Epidermal melanocyte (primary cell): Measurements from ENCODE around the gene MUC2.

Experiments
- DNase-seq: peaks from one replicate; pipeline ENCODE4 v3.0.0; 2011; ENCODE audit warnings: low spot score; ENCODE audit not compliant: insufficient read length

Gene MUC2

DNA sequence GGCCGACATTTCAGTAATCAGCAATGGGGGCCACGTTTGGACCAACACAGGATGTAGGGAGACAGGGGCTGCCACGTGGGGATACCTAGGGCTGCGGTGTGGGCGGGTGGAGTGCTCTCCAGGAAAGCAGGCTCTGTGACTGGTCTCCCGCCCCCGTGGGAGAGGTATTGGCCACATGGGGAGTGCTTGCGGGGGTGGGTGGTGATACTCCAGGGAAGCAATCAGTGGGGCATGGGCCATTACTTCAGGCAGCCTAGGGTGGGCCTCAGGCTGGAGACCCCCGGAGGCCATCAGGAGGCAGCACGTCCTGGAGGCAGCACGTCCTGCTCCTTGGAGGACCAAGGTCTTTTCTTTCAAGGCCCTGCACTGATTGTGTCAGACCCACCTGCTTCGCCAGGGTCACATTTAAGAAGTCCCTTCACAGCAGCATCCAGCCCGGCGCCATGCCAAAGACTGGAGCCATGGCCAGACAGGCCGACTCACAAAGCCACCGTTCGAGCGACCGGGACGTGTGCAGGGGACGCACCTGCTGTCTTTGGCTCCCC lies 3.0 kb upstream of the MUC2 start:
- no peak for DNase-seq

DNA sequence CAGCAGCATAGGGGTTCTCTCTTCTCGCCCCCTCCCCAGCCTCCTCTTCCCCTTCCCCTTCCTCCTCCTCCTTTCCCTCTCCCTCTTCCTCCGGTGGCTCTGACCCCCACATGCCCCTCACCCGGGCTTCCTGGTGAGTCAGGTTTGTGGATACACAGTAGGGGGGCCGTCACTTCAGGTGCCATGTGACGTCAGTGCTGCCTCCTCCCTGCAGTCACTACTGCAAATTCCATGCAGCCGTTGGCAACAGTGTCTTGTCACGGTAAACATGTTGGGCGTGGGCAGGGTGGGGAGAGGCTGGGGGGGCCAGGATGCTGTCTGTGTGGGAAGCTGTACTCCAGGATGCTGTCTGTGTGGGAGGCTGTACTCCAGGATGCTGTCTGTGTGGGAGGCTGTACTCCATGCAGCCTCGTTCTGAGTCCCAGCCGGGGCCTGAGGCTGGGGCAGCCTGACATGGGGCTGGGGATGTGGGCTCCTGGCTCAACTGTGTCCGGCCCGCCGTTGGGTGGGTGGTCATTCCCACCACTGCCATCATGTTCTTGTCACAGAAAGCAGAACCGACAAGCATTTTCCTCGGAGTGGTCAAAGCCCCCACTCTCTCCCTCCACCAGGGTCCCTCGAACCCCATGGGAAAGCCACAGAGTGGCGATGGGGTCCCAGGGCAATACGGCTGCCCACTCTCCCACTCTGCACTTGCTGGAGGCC lies 2.4 kb upstream of the MUC2 start:
- DNase-seq, result no peak

DNA sequence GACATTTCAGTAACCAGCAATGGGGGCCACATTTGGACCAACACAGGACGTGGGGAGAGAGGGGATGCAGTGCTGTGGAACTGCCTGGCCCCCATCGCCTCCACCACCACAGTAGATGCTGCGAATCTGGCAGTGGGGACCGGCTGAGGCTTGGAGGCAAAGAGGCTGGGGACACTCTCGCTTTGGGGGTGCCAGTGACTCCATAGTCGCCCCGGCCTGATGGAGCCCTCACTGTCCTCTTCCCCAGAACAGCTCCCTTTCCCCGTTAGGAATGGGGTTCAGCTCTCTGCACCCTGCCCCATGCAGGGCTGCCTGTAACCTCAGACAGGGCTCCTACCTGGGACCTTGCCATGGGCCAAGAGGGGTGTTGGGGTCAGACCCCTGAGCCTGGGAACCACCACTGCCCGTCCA lies 1.8 kb upstream of the MUC2 start:
- no peak for DNase-seq

DNA sequence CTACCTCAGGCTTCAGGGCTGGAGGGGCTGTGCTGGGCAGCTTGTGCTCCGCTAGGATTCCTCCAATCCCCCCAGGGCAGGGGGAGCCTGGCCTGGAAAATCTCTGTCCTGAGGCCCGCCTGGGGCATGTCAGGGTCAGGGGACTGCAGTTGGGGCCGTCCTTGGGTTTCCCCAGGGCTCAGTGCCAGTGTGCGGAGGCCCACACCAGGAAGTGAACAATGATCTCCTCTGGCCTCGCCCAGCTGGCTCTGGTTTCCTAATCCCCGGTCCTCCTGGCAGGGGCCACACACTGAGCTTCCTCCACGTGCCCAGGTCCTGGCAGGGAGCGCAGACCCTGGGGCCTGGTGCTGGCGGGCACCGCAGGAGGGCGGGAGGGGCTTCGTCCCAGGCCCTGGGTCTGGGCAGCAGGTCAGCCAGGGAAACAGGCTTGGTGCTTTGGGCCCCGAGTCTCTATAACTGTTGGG lies 1.4 kb upstream of the MUC2 start:
- DNase-seq, result no peak

DNA sequence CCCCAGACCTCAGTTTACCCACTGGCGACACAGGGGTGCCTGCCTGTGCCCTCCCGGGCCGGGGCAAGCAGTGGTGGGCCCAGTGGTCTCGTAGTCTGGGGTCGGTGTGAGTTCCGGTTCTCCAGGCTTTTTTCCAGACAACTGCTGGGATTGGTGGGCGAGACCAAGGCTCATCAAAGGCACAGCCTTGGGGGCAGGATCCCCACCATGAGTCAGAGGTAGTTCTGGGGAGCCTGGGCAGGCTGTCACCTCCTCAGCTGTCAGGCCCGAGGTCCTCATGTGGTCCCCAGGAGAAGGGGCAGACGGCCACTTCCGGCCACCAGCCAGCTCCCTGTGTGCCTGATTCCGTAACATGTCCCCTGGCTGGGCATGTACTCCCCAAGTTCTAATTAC lies 827 bp upstream of the MUC2 start:
- DNase-seq, result no peak

DNA sequence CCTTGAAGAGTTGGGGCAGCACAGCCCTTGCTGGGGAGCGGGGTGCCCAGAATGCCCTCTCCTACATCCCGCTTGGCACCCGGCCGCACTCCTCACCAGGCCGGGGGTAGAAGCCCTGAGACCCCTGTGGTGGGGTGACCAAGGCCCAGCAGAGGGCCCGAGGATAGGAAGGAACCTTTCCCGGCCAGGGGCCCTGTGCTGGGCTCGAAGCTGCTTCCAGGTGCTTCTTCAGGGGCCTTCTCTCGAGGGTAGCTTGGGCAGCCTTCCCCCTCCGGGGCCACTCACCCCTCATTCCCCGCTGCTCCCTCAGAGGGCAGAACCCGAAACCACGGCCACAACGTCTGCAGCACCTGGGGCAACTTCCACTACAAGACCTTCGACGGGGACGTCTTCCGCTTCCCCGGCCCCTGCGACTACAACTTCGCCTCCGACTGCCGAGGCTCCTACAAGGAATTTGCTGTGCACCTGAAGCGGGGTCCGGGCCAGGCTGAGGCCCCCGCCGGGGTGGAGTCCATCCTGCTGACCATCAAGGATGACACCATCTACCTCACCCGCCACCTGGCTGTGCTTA lies 752 bp downstream of the MUC2 start:
- no peak for DNase-seq

DNA sequence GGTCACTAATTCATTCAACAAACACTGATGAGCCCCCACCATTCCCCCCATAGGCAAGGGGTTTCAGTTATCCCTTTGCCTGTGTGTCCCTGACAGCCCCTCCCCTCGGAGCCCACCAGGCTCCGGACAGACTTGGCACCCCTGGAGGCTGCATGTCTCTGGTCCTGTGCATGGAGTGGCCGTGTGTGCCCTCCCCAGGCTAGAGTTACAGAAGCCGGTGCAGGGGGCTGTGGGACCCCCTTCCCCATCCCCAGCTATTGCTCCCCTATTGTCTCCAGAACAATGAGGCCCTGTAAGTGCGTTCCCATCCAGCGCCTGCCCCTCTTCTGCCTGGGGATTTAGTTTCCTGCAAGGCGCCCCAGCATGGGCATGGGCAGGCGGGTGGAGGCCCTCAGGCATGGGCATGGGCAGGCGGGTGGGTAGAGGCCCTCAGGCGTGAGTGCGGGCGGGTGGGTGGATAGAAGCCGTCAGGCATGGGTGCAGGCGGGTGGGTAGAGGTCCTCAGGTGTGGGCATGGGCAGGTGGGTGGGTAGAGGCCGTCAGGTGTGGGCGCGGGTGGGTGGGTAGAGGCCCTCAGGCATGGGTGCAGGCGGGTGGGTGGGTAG lies 1.5 kb downstream of the MUC2 start:
- no peak for DNase-seq

DNA sequence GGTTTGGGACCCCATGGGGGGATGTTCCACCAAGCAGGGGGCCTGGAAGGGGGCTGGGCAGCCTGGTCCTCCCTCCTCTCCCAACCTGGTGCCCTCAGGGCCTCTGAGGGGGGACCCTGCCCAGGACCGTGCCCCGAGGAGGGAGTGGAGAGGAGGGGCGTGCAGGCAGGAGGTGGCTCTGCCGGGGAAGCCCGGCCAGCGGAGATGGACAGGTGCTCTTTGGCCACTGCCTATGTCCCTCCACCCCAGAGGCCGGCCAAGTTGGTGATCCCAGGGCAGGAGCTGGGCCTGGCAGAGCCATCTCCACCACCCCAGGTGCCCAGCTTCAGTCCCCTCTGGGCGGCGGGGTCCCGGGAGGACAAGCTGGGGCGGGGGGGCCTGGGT lies 2.4 kb downstream of the MUC2 start:
- DNase-seq, result no peak

DNA sequence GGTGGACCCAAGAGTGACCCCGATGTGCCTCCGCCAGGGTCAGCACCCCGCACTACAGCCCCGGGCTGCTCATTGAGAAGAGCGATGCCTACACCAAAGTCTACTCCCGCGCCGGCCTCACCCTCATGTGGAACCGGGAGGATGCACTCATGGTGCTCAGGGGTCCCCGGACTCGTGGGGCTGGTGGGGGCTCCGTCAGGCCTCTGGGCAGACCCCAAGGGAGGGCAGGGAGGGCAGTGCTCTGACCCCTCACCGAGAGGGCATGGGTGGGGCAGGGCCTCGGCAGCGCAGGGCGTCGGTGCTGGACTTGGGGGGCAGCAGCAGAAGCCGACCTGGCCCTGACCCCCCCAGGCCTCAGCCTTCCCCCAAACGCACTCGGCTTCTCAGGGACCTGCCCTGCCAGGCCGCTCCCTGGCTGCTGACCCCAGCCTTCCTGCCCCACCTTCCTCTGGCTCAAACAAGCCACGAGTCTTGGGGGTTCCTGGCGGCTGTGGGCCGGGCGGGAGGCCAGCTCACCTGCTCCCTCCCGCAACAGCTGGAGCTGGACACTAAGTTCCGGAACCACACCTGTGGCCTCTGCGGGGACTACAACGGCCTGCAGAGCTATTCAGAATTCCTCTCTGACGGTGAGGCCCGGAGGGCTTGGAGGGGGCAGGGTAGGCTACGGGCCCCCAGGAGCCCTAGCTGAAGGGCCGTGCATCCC lies 2.9 kb downstream of the MUC2 start:
- DNase-seq, result no peak

DNA sequence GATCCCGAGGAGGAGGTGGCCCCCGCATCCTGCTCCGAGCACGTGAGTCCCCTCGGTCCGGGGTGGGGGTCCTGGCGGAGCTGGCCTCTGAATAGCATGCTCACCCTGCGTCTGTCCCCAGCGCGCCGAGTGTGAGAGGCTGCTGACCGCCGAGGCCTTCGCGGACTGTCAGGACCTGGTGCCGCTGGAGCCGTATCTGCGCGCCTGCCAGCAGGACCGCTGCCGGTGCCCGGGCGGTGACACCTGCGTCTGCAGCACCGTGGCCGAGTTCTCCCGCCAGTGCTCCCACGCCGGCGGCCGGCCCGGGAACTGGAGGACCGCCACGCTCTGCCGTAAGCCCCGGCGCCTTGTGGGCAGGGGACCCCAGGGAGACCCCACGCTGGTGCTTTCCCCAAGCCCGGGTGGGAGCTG lies 3.5 kb downstream of the MUC2 start:
- DNase-seq, result no peak

DNA sequence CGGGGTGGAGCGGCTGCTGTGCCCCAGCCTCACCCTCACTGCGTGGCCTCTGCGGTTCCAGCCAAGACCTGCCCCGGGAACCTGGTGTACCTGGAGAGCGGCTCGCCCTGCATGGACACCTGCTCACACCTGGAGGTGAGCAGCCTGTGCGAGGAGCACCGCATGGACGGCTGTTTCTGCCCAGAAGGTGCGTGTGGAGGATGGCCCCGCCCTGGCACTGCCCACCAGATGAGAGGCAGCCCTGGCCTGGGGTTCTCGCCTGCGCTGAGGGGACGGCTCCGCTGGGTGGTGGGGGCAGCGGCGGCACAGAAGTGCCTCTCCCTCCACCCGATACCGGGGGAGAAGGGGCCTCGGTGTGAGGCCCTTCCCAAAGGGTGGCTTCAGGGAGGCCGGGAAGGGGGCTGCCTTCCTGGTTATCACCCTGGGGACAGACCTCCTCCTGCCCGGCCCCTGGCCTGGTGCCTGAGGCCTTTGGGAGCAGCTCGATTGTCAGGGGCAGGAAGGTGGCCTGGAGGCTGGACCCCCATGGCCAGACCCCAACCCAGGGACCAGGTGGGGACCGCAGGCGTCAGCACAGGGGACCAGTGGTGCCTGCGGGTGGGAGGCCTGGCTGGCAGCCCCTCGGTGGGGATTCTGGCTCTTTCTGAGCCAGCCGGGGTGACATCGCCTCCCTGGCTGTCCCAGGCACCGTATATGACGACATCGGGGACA lies 7.1 kb downstream of the MUC2 start:
- DNase-seq, result no peak

DNA sequence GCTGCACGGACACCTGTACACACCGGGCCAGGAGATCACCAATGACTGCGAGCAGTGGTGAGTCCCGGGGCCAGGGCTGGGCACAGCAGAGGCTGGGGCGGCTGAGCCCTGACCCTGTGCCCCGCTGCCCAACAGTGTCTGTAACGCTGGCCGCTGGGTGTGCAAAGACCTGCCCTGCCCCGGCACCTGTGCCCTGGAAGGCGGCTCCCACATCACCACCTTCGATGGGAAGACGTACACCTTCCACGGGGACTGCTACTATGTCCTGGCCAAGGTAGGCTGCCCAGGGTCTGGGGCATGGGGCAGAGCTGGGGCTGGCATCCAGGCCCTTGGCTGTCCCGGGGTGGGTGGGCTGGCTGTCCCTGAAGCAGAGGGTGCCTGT lies 7.7 kb downstream of the MUC2 start:
- DNase-seq, result no peak

DNA sequence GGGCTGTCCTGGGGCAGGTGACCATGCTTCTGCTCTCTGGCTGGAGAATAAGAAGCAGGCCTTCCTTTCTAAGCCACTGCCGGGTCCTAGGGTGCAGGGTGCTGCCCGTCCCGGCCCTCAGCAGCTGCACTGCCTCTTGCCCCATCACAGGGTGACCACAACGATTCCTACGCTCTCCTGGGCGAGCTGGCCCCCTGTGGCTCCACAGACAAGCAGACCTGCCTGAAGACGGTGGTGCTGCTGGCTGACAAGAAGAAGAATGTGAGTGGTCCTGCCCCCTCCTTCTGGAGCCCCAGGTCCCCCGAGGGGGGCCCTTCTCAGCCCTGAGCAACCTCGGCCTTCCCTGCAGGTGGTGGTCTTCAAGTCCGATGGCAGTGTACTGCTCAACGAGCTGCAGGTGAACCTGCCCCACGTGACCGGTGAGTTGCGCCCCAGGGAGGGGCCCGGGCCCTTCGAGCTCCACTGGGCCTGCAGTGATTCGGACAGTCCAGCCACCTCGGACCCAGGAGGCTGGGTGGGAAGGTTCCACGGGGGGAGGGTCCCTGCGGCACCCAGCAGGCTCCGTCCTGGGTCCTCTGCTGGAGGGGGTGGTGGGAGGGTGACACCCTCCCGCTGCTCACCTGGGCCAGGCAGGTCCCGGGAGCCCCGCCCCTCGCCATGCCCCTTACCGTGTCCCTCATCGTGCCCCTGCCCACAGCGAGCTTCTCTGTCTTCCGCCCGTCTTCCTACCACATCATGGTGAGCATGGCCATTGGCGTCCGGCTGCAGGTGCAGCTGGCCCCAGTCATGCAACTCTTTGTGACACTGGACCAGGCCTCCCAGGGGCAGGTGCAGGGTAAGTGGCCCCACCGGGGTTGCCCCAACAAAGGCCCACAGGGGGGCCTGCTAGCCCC lies 8.3 kb downstream of the MUC2 start:
- DNase-seq, result no peak

DNA sequence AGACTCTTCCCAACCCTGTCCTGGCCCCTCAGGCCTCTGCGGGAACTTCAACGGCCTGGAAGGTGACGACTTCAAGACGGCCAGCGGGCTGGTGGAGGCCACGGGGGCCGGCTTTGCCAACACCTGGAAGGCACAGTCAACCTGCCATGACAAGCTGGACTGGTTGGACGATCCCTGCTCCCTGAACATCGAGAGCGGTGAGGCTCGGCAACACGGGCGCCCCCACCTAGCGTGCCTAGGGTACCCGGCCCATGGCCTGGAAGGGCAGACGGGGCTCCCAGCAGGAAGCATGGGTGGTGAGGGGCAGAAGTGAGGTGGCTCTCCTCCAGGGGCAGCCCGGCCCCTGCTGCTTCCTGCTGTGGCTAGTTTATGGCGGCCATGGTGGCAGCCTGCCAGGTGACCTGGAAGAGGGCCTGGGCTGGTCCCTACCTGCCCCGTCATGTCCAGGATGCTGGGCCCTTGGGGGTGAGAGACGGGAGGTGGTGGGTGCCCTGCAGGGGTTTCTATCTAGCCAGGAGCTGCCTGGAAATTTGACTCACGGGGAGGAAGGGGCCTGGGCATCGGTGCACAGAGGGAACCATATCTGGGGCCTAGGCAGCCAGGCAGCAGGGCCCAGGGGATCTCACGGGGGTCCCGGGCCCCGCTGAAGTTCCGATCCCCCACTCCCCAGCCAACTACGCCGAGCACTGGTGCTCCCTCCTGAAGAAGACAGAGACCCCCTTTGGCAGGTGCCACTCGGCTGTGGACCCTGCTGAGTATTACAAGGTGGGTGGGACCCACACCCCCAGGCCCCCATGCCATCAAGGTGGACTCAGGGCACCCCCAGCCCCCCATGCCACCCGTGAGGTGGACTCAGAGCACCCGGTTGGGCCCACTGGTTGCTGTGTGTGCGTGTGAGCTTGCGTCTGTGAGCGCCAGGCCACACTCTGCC lies 9.2 kb downstream of the MUC2 start:
- DNase-seq, result no peak

DNA sequence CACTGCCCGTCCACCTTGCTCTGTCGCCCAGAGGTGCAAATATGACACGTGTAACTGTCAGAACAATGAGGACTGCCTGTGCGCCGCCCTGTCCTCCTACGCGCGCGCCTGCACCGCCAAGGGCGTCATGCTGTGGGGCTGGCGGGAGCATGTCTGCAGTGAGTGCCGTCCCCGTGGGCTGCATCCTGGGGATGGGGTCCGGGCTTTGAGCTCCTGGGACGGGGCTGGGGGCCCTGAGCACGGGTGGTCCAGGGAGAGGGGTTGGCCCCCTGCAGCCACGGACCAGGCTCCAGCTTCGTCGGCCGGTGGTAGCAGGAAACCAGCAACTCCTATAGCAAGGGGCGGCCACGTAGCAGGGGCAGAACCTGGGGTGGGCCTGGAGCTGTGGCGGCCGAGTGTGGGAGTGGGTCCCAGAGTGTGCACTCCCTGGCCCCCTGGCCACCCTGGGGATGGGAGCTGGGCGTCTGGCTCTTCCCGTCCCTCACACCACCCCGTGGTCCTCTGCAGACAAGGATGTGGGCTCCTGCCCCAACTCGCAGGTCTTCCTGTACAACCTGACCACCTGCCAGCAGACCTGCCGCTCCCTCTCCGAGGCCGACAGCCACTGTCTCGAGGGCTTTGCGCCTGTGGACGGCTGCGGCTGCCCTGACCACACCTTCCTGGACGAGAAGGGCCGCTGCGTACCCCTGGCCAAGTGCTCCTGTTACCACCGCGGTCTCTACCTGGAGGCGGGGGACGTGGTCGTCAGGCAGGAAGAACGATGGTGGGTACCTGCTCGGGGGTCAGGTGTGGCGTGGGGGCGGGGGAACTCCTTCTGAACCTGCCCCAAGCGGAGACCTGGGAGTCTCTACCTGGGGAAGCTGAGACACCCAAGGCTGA lies 10.1 kb downstream of the MUC2 start:
- no peak for DNase-seq

DNA sequence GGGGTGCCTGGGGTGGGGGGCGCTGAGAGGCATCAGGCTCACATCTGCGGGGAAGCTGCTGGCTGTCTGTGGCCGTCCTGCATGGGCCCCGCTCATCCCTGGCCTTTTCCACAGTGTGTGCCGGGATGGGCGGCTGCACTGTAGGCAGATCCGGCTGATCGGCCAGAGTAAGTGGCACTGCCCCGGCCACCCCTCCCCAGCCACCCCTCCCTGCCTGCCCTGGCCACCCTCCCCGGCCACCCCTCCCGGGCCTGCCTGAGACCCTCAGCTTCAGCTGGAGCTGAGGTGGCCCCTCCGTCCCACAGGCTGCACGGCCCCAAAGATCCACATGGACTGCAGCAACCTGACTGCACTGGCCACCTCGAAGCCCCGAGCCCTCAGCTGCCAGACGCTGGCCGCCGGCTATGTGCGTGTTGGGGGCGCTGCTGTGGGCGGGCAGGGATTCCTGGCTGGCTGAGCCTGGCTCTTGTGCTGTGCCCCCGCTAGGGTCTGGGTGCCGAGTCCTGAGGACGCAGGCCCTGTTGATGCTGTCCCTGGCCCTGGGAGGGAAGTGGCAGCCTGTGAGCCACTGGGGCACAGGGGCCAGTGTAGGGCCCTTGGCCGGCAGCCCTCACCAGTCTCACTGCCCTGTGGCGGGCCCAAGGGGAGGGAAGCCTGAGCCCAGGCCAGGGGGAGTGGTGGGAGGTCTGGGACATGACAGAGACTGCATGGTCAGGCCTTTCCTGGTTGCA lies 10.9 kb downstream of the MUC2 start:
- DNase-seq, result no peak

DNA sequence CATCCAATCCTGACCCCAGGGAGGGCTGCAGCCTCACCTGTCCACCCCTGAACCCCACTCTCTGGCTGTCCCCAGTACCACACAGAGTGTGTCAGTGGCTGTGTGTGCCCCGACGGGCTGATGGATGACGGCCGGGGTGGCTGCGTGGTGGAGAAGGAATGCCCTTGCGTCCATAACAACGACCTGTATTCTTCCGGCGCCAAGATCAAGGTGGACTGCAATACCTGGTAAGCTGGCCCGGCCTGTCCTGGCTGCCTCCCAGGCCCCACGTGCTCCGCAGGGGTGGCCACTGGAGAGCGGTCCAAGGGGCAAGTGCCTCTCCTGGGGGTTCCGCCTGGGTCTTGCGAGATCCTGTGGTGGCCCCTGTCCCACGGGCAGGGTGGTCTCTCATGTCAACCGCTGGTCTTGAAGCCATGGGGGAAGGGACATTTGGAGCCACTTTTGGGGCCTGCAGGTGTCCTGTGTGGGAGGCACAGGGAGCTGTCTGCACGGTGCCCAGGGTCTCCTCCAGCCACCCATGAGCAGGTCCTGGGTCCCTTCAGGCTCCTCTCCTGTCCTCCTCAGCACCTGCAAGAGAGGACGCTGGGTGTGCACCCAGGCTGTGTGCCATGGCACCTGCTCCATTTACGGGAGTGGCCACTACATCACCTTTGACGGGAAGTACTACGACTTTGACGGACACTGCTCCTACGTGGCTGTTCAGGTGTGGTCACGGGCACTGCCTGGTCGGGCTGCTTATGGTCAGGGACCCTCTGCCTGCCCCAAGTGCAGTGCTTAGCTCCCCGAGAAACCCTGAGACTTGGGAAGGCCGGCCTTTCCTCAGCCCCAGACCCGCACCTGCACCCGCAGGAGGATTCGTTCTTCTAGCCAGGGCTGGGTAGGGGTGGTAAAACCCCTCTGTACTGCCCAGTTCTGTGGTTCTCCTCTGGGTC lies 11.8 kb downstream of the MUC2 start:
- DNase-seq, result no peak
